GM18508 (cell line): ENCODE data around the gene CCDC78.

Experiments used
- ATAC-seq: cut with Tn5 transposase; IDR thresholded peaks from one replicate; pipeline ENCODE4 v1.9.1; 2021; ENCODE audit warnings: moderate number of reproducible peaks; ENCODE audit not compliant: insufficient read depth, unreplicated experiment

Gene CCDC78

DNA sequence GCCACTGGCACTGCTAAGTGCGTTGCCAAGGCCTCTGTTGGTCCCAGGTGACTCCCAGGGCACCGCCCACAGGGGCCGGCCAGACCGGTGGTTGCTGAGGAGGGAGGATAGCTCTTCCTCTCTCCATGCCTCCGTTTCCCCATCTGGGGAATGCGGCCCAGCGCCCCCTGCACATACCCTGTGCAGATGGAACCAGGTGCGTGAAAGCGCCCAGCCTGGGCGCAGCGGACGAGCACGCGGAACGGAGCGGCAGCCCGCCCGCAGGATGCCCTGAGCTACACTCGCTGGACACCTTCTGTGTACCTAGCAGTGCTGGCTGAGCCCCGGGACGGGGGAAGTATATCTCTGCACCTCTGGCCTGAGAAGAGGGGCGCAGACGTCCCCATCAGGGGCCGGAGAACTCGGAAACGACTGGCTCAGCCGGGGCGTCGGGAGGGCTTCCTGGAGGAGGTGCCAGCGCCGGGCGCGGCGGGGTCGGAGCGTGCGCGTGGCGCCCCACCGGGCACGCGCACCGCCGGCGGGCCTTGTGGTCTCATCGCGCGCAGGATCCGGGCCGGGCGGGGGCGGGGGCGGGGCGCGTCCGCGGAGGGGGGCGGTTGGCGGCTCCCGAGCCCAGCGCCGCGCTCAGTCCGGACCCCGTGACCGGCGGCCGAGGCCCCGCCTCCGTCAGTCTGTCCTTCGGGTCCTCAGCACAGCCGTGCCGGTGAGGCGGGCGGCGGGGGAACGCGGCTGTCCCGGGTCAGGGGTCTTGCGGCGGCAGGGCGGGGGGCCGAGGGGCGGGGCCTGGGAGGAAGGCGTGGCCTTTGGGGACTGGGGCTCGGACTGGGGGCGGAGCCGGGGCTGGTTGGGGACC lies at the start of gene CCDC78, which contains the start of gene HAGHL:
Gene CCDC78, minus strand, starts transcription at position 6 of the 853 bp plus-strand sequence. CDS start 76 bp downstream, outside the sequence.
Gene HAGHL, plus strand, starts transcription at position 669 of the 853 bp plus-strand sequence. CDS start 404 bp downstream, outside the sequence.
- ATAC-seq: no peak

DNA sequence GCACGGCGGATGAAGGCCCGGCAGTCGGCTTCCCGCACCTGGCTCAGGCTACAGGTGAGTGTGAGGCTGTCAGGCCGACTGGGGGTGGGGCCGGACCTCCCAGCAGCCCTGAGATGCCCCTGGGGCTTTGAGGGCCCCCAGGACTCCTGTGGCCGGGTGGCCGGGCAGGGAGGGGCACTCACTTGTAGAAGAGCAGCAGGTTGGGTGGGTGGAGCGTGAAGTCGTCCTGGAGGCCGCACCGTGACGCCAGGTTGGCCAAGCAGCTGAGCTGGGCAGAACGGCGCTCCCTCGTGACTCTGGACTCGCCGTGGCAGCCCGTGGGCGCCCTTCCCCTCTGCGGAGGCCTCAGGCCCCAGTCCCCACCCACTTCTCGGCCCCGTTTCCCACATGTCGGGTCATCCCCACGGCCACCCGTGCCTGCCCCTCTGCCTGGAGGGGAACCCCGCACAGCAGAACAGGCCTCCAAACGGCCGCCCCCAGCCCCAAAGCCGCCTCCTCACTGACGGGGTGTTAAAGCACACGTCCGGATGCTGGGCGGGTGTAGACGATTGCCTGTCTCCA lies 49.1 kb upstream of the CCDC78 start:
- ATAC-seq: no peak

DNA sequence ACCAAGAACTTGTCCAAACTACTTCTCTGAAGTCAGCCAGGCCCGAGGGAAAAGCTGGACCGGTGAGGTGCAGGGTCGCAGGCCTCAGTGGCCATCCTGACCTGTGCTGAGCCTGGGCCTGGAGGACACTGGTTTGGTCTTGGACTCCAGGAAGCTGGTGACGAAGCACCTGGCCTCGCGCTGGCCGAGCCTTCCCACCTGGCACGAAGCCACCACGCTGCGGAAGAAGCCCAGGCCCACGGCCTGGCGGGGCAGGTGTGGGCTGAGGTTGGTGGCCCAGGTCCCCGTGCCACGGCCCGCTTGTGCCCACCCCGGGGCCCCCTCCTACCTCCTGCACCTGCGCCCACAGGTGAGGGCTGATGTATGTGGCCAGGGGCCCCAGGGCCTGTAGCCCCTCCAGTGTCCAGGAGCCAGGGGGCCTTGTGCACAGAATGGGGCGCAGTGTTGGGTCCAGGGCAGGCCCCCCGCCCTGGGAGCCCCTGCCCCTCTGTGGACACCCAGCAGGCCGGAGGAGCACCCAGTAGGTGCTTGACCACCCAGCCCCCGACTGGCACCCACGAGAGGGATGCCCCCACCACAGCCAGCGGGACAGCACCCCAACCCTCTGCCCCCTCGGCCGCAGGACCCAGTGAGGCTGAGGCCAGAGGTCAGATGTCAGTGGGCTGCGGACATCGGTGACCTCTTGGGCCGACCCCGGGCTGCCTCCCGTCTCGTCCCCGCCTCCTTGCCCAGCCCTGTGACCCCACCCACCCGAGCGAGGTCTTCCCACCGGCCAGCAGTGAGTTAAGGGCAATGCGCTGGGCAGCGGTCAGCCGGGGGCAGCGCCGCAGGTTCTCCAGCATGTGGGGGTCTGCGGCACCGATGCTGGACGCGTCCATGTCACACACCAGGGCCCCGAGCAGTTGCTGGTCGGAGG lies 48.1 kb upstream of the CCDC78 start:
- ATAC-seq: no peak

DNA sequence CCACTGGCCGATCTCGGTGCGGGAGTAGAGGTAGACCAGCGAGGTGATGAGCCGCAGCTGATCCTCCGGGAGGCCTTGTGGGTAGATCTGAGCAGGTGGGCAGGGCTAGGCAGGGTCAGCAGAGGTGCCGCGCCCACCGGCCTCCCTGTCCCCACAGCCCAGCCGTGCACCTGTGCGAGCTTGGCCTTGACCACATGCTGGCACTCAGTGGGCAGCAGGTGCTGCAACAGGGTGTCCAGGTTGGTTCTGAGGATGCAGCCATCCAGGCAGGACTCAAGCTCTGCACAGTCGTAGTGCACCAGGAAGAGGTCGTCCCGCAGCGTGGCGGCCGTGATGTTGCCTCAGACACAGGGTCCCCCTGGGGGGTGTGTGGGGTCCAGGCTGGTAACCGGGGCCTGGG lies 46.7 kb upstream of the CCDC78 start:
- no peak for ATAC-seq

DNA sequence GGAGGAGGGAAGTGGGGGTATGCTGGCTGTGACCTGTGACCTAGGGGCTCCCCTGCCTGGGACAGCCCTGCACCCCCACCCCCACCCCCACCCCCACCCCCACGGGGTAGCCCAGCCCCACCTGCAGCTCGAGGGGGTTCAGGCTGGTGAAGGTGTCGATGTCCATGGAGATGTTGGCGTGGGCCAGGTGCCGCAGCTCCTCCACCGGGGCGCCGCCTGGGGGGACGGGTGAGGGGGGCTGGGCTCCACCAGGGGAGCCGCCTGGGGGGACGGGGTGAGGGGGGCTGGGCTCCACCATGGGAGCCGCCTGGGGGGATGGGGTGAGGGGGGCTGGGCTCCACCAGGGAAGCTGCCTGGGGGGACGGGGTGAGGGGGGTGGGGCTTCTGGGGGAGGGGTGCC lies 44.2 kb upstream of the CCDC78 start:
- no peak for ATAC-seq

DNA sequence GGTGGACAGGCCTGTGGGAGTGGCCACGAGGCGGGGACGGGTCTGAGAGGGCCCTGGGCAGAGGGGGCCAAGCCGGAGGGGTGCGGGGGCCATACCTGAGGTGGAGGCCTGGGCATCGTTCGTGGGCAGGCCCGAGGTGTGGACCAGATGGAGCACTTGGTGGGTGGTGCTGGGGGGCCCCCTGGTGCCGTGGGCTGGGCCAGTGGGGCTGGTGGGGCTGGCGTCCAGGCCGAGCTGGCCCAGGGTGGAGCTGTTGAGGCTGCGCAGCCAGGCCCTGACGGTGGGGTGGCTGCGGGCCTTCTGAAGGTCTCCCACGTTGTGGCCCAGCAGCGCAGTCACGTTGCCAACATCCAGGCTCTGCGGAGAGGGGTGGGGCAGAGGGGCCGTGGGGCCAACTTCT lies 43.7 kb upstream of the CCDC78 start:
- no peak for ATAC-seq

DNA sequence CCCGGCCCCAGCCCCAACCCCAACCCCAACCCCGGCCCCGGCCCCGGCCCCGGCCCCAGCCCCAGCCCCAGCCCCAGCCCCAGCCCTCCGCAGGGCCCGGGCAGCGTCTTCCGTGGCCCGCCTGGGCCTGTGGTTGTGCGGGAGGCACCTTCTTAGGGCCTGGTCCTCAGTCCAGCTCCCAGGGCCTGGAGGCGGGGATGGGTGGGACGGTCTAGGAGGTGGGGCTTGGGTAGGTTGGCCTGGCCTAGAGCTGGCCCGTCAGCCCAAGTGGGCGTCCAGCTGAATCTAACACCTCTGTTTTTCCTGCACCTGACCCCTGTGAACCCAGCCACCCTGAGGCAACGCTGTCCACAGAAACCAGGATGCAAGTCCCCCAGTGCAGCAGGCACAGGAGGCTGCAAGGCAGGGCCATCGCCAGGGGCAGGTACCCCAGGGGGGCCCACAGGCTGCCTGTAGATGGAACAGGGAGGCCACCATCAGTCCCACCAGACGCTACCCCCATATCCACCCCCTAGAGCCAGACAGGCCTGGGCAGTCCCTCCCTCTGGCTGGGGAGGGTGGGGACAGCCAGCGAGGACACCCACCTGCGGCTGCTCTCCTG lies 43.0 kb upstream of the CCDC78 start:
- ATAC-seq: no peak

DNA sequence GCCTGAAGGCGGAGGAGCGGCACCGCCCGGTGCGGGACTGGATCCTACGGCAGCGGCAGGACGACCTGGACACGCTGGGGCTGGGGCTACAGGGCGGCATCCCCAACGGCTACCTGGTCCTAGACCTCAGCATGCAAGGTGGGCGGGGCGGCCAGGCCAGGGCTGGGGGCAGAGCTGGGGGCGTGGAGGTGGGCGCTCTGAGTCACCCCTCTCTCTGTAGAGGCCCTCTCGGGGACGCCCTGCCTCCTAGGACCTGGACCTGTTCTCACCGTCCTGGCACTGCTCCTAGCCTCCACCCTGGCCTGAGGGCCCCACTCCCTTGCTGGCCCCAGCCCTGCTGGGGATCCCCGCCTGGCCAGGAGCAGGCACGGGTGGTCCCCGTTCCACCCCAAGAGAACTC lies 42.2 kb upstream of the CCDC78 start:
- no peak for ATAC-seq

DNA sequence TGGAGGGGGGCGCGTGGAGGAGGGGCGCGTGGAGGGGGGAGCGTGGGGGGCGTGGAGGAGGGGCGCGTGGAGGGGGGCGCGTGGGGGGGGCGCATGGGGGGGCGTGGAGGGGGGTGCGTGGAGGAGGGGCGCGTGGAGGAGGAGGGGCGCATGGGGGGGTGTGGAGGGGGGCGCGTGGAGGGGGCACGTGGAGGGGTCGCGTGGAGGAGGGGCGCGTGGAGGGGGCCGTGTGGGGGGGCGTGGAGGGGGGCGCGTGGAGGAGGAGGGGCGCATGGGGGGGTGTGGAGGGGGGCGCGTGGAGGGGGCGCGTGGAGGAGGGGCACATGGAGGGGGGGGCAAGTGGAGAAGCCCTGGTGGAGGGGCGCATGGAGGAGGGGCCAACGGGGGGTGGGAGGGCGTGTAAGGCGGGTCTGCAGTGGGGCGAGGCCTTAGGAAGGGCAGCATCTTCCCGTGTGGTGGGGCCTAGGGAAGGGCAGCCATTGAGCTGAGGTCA lies 41.5 kb upstream of the CCDC78 start:
- no peak for ATAC-seq

DNA sequence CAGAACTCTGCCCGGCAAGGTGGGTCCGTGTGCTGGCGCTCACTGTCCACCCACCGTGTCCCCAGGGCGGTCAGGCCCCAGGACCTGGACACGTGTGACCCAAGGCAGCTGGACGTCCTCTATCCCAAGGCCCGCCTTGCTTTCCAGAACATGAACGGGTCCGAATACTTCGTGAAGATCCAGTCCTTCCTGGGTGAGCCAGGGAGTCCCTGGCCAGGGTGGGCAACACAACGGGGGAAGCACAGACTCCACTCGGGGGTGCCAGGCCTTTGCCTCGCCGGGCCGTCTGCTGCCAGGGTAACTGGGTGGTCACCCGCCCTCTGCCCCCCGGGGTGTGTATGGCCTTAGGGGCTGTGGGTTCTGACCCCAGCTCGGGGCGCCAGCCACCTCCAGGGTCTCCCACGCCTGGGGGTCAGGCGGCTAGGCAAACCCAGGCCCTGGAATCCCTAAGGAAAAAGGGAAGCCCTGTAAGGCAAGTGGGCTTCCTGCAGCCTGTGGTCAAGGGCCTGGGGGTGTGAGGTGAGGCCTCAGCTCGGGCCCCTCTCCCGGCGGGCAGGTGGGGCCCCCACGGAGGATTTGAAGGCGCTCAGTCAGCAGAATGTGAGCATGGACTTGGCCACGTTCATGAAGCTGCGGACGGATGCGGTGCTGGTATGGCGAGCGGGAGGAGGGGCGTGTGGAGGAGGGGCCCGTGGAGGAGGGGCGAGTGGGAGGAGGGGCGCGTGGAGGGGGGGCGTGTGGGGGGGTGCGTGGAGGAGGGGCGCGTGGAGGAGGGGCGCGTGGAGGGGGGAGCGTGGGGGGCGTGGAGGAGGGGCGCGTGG lies 40.8 kb upstream of the CCDC78 start:
- ATAC-seq: no peak

DNA sequence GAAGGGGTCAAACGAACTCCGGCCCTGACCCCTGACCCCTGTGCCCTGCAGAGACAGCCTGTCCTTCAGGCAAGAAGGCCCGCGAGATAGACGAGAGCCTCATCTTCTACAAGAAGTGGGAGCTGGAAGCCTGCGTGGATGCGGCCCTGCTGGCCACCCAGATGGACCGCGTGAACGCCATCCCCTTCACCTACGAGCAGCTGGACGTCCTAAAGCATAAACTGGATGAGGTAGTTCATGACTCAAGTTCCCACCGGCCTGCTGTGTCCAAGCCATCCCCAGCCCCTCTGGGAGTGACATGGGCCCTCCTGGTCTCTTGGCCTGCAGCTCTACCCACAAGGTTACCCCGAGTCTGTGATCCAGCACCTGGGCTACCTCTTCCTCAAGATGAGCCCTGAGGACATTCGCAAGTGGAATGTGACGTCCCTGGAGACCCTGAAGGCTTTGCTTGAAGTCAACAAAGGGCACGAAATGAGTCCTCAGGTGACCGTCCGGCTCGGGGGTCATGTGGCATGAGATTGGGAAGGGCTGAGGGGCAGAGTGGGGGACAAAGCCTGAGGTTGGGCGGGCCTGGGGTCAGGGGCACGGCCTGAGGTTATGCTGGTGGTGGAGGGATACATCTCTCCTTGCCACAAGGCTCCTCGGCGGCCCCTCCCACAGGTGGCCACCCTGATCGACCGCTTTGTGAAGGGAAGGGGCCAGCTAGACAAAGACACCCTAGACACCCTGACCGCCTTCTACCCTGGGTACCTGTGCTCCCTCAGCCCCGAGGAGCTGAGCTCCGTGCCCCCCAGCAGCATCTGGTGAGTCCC lies 40.0 kb upstream of the CCDC78 start:
- no peak for ATAC-seq

DNA sequence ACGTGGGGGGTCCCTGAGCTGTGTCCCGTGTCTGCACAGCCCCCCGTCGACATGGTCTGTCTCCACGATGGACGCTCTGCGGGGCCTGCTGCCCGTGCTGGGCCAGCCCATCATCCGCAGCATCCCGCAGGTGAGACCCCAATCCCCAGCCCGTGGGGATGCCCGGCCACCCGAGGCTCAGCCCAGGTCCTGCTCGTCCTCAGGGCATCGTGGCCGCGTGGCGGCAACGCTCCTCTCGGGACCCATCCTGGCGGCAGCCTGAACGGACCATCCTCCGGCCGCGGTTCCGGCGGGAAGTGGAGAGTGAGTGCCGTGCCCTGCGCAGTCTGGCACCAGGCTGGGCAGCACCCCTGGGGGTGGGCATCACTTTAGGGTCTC lies 39.2 kb upstream of the CCDC78 start:
- no peak for ATAC-seq

DNA sequence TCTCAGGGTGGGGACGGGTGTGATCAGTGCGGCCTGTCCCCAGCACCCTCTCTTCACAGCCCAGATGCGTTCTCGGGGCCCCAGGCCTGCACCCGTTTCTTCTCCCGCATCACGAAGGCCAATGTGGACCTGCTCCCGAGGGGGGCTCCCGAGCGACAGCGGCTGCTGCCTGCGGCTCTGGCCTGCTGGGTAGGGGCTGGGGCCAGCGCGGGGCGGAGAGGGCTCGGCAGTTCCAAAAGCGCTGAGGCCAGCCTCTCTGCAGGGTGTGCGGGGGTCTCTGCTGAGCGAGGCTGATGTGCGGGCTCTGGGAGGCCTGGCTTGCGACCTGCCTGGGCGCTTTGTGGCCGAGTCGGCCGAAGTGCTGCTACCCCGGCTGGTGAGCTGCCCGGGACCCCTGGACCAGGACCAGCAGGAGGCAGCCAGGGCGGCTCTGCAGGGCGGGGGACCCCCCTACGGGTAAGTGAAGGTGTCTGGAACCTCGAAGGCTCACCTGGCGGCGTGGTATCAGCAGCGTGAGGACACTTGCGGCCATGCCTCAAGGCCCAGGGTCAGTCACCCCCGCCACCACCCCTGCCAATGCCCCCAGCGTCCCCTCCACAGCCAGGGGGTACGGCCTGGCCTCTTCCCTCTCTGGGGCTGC lies 38.7 kb upstream of the CCDC78 start:
- ATAC-seq: no peak

DNA sequence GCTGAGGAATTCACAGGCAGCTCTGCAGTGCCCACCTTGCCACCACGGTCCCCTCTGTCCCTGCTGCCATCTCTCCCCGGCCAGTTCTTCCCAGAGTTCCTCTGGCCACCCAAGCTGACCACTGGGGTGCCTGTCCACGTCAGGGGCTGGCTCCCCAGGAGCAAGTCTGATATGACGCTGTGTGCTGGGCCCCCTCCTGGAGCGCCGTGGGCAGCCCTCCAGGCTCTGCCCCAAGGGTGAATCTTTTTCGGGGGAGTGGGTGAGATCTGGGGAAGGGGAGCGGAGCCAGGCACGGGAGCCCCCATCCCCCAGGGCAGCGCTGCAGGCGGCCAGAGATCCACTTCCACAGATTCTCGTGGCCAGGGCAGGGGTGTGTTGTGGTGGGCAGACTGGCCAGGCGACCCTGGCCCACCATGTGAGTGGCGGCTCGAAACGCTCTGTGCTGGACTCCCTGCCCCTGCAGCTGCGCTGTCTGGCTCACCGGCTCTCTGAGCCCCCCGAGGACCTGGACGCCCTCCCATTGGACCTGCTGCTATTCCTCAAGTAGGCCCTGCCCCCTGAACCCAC lies 38.0 kb upstream of the CCDC78 start:
- ATAC-seq: no peak

DNA sequence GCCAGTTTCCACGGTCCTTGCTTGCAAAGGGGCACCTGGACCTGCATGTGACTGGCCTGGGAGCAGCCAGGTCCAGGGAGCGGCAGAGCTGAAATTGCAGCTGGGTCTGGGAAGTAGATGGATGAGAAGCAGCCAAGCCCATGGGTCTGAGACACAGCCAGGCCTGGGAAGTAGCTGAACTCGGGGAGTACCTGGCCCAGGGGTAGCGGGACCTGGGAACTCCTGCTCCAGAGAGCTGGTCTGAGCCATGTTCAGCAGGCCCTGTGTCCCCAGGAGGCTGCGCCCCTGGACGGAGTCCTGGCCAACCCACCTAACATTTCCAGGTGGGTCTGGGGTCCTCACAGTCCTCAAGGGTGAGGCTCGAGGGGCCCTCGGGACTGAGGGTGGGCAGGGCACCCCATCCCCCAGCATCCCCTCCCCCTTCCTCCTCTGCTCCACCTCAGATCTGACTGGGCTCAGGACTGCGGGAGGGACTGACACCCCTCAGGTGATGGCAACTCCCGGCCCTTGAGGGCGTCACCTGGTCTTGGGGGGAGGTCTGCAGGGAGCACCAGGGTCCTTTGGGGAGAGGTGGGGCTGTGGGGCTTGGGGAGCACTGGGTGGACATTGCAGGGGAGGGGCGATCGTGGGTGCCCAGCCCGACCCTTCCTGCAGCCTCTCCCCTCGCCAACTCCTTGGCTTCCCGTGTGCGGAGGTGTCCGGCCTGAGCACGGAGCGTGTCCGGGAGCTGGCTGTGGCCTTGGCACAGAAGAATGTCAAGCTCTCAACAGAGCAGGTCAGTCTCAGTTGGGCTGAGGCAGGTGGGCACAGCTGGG lies 37.3 kb upstream of the CCDC78 start:
- no peak for ATAC-seq

DNA sequence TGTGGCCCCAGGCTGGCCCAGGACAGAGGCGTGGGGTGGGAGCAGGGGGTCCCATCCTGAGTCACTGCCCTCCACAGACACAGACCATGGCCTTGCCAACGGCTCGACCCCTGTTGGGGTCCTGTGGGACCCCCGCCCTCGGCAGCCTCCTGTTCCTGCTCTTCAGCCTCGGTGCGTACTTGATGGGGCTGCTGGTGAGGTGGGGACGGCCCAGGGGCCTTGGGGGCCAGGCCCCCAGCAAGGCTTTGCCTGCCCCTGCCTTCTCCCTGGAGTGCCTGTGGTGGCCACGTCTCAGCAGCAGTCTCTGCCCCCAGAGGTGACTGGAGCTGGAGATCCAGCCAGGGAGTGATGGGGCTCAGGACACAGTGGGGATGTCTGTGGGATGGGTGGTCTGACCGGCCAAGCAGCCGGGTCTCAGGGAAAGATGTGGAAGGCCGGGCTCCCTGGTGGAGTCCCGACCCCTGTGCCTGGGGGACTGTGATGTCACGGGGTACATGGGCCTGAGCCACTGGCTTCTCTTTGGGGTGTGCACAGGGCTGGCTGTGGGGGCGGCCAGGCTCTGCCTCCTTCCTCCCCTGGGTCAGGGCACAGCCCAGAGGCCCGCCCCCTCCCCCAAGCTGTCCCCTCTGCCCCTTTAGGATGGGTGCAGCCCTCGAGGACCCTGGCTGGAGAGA lies 36.5 kb upstream of the CCDC78 start:
- ATAC-seq: no peak
